Fibroblast of skin of left biceps (primary cell): ENCODE measurements around the gene CUTC.
A peak's percentile ranks its signal among the peaks of the same experiment; 100 is the strongest.

Source experiments
- DNase-seq, 2 experiments: peaks; one replicate each; pipeline ENCODE4 v3.0.0-alpha.2; 2013; ENCODE audit warnings: low read depth in 2 of 2

CUTC gene

DNA sequence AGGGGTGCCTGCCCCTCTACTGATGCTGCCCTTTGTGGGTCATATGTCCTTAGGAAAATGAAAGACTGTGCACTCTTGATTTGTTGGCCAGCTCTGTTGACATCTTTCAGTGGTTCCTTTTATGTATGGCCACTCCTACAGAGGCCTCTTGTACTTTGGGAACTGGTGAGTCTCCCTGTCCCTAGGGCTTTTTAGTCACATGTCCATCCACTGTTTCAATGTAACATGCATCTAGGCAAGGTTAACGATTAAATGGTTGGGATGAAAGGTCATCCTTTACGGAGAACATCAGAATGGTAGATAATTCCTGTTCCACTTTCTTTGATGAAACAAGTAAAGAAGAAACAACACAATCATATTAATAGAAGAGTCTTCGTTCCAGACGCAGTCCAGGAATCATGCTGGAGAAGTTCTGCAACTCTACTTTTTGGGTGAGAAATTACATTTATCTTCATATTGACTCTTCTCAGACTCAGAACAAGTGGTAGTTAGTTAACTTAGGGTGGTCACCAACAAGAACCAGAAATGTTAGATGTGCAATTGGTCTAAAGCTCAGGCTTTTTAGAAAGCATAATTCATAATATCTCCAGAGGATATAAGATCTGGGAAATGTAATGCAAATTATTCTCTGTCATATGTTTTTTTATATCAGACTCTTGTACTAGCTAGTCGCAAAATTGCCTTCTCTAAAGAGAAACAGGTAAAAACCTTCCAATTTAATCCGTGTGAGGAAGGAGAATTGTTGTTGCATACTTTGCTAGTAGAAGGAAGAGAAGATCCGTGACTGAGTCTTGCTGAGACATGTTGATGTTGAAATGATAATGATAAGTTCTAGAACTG lies 50.6 kb downstream of the CUTC start, which contains the start of gene ABCC2:
Gene ABCC2 (plus strand): TSS at position 194 of the 840 bp plus-strand sequence. CDS start 205 bp downstream, at position 399.
- DNase-seq = no peak

DNA sequence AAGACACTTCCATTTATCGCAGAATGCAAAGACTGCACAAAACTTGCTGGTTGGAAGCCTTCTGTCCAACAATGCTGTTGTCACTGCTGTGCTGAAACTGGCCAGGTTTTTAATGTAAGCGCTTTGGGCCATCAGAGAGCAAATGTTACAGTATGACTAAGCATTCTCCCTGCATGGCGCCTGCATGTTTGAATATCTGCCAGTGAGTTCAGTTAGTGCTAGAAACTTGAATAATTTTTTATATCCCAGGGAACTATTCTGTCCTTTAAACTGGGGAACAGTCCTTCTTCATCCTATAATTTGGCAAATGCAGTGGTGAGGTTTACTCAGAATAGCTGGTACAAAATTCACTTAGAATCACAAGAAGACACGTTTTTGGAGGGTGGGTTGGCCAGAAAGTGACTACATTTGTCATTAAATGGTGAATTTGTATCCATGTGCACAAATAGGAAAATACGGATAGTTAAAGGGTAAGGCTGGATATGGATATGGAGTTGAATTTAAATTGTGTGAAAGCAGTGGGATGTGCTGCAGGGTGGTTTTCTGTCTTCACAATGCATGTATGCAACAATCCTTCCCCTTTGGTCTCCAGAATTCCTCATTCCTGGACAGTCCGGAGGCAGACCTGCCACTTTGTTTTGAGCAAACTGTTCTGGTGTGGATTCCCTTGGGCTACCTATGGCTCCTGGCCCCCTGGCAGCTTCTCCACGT lies 52.1 kb downstream of the CUTC start:
- peak; percentile 50 to 51 for DNase-seq

DNA sequence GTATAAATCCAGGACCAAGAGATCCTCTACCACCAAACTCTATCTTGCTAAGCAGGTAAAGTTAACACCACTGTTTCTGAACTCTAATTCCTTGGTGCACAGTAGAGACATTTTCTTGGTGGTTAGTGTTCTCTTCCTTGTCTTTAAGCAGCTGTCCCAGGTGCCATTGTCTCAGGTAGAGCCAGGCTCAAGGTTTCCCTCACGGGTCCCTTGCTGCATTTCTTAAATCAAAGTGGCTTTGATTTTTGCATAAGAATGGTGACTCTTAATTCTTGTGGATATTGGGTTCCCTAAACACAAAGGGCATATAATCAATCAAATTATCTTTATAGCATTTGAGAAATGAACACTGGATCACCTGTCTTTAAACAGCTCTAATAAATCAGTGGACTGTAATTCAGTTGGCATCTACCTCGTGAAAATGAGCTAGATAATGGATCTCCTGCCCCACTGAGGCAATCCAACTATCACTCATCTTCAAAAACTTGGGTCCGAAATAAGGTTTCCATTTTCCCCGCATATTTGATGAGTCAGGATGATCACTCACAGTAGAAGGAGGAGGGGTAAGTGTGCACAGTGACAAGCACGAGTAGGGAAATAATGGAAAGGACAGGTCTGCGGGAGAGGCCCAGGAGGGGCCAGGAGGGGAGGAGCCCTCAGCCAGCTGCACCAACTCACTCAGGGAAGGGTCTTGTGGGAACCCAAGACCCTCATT lies 52.9 kb downstream of the CUTC start:
- no peak for DNase-seq

- no peak for DNase-seq
These were observed 53.6 kb downstream of the CUTC start for GRCh38 chr10:99785646-99786045.

DNA sequence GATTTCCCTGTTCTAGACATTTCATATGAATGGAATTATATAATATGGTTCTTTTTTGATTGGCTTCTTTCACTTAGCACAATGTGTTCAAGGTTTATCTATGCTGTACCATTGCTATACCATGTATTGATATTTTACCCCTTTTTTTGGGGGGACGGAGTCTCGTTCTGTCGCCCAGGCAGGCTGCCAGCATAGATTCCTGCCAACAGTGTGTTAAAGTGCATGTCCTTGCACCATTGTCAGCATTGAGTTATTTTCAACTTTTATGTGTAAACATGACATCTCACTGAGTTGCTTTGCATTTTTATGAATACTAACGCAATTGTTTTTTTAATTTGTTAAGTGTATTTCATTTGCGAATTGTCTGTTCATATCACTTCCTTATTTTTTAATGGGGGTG lies 55.3 kb downstream of the CUTC start:
- DNase-seq = no peak

GRCh38 chr10:99787782-99788445 lies 55.9 kb downstream of the CUTC start:
- no peak for DNase-seq

DNA sequence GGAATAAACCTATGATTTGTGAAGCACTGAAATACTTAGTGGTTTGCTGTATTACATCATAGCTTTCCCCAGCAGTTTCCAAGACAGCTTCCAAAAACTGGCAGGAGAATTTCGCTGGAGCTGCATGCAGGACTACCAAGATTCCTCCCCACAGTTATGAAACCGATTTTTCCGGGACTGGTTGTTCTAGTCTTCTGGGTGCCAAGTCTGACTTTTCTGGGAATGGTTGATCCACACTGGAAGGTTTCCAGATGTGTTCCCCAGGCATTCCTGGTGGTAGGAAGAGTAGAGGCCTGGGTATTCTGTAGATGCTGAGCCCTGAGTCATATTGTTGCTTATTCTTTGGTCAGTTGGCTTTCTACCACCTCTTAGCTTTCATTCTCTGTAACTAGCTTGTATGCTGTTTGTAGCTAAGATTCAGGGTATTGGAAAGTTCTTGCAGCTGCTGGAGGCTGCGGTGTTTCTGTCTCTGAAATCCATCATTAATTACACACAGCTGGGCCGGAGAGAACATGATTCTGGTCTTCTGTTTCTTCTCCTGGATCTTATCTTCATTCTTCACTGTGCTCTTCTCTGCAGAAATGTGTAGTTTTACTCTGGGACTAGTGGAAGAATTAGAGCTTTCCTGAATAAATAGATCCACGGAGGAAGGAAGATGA lies 56.7 kb downstream of the CUTC start:
- peak; percentile 97 to 98 for DNase-seq

- DNase-seq = no peak
These were observed 59.8 kb downstream of the CUTC start for GRCh38 chr10:99791831-99792230.

DNA sequence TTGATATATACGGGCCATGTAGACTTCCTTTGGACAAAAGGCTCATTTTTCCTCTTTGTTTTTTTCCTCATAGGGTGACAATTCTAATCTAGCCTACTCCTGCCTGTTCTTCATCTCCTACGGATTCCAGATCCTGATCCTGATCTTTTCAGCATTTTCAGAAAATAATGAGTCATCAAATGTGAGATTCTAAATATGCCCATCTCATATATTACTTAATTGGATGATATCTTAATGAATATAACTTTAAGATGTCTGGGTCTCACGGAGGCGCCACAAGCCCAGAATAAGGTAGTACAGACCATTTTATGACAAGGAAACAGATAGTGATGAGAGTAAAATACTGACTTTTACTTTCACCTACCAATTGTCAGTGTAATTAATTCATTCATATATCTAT lies 61.8 kb downstream of the CUTC start:
- no peak for DNase-seq

GRCh38 chr10:99796928-99797327 lies 64.9 kb downstream of the CUTC start:
- no peak for DNase-seq

DNA sequence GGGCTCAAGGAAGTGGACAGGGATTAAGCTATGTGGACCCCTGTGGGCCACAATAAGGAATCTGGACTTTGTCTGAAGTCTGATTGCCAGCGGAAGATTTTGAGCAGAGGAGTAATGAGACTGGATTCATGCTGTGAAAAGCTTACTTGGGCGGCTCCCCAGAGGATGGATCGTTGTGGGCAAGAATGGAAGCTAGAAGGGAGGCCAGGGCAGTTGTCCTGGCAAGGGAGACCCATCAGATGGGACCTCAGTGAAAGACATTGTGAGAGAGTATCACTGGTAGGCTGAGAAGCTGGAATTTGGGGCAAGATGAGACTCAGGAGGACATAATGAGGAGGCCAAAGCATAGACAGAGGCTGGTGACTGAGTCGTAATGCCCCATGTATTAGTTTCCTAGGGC lies 66.0 kb downstream of the CUTC start:
- DNase-seq = no peak

DNA sequence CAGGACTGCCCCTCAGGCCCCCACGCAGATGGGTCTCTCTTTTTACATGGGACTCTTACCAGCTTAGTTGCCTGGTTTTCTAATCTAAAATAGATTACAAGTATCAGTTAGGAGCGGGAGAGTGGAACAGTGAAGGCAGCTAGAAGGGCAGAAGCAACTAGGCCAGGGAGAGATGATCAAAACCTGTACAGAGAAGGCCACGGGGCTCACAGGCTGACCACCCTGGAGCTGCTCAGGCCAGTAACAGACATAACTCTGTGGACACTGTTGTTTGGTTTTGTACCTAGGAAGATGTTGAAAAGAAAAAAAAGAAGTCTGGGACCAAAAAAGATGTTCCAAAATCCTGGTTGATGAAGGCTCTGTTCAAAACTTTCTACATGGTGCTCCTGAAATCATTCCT lies 66.9 kb downstream of the CUTC start:
- DNase-seq = no peak

GRCh38 chr10:99799613-99800012 lies 67.6 kb downstream of the CUTC start:
- no peak for DNase-seq

GRCh38 chr10:99804471-99804870 lies 72.4 kb downstream of the CUTC start:
- no peak for DNase-seq

- DNase-seq = no peak
These were observed 73.2 kb downstream of the CUTC start for GRCh38 chr10:99805190-99805589.
